NCI-H345 treated with DMSO at 0.1 percent for 48 hours (cell line): ENCODE results near the gene SPRYD7.
A peak's percentile ranks its signal among the peaks of the same experiment; 100 is the strongest.
"Not testable (repeated sequence)": the region's sequence is repeated elsewhere in the genome, so short reads cannot be mapped to it uniquely, and the experiment has no call there.

ENCODE experiments used
- DNase-seq: peaks from one replicate; lab custom pipeline; 2025; ENCODE audit not compliant: unreplicated experiment; lab: John Stamatoyannopoulos, UW

SPRYD7 gene

DNA sequence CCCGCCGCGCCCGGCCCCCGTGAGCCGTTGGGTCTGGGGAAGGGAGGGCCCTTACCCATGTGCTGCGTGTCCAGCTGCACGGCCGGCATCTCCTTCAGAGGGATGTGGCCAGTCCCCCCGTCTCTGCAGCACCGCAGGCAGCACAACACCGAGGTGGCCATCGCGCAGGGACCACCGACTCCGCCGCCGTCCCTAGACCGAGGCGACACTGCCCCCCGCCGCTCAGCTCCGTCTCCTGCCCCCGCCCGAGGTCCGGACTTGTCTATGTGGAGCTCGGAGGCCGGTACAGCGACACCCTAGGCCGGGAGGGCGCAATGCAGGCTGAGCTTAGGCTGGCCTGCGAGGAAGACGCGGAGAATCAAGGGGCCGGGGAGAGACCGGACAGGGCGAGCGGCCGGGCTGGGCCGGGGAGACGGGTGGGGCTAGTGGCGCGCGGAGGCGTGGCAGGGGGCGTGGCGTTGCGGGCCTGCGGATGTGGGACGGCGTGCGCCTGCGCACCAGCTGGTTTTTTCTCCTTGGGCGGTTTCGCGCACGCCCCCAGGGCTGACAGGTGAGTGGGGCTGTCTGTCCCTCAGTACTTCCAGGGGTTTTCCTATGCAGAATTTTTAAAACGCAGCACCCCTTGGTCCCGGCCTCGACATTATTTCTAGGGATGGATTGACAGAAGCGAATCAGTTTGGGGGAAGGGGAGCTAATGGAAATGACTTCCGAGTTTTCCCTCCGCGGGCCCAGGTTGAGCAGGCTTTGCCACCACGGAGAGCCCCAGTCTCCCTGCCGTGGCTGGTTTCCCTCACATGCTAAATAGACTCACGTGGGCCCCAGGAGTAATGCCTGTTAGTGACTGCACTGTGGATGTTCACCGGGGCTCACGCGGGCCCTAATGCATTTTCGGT lies at the start of gene SPRYD7:
SPRYD7 (minus strand) TSS at position 266 of the 893 bp plus-strand sequence; CDS start at position 161, 105 bp downstream.
- peak; percentile 42 for DNase-seq

DNA sequence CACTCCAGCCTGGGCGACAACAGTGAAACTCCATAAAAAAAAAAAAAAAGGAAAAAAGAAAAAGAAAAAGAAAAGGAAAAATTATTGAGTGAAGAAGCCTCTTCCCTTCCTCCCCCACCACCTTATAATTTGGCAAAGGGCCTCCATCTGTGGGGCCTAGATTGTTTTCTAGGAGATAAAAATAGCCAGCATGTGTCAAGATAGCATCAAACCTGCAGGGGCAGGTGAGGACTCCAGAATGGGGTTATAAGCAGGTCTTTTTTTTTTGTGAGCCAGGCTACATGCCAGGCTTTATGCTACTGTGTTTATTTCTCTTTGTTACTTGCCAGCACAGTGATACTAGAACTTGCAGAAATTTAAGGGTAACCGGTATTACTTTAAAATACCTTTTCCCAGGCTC lies 49.0 kb upstream of the SPRYD7 start:
- no peak for DNase-seq

DNA sequence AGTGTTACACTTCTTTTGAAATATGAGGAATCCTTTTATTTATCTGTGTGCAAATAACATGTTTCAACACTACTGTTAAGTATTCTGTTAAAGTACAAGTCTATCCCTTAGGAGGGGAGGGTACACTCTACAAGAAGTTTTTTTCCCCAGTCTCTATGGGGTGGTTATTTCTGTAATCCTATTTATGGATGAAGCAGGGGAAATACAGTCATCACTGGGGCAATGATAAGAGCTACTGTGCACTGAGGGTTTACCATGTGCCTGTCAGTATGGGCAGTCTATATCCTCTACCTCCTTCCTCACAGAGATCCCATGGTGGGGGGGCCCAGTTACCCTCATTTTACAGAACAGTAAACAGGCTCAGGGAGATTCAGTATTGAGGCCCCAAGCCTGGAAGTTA lies 44.1 kb upstream of the SPRYD7 start:
- no peak for DNase-seq

GRCh38 chr13:49977992-49978391 lies 41.9 kb upstream of the SPRYD7 start:
- no peak for DNase-seq

DNA sequence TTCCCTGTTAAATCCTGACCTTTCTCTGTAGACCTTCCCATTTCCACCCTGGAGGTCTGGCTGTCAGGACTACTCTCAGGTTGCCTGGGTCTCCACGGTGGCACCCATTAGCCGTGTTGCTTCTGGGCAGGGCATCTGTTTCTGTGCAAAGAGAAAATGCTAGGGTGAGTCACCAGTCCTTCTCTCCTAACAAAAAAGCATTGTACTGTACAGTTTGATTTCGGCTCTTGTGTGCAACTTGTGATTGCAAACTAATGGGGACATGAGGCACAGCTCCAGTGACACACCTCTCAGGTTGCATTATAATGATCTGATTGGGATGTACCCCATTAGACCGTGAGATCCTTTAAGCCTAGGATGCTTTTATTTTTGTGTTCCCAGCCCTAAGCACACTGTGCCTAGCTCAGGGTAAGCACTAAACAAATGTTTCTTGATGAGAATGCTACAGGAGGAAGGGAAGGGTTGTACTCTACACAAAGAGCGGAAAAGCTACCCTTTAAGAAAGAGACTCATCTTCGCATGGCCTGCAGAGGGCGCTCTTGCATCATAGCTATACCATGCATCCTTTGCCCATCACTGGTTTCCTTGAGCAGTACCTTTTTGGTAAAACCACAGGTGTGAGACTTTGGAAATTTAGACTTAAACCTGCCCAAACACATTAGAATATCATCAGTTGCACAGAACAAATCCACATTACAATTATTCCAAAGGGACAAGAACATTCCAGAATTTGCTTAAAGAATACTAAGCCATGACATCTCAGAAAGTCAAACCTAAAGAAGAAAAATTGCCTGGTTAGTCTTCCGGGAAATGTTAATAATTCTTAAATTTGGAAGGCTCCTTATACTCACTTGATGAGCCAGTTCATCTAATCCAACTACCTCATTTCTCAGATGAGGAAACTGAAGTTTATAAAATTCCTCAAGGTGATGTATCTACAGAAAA lies 40.4 kb upstream of the SPRYD7 start:
- DNase-seq: no peak

GRCh38 chr13:49975826-49976225 lies 39.7 kb upstream of the SPRYD7 start:
- DNase-seq: no peak

DNA sequence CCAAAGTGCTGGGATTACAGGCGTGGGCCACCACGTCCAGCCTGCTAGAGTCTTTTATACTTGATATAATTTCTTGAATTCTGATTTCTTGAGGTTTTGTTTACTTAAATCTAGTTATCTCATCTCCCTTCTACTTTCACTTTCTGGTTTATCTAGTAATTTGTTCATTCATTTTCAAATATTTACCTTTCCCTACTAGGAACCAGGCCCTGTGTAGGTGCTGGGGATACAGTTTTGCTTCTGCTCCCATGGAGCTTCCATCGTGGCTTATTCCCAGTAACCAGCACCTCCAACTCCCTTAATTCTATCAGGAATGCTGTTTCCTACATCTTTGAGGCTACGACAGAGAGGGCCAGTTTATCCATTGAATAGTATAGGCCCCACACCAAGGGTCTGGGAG lies 36.6 kb upstream of the SPRYD7 start:
- DNase-seq: no peak

- no peak for DNase-seq
Measured at GRCh38 chr13:49967456-49967855, 31.3 kb upstream of the SPRYD7 start.

DNA sequence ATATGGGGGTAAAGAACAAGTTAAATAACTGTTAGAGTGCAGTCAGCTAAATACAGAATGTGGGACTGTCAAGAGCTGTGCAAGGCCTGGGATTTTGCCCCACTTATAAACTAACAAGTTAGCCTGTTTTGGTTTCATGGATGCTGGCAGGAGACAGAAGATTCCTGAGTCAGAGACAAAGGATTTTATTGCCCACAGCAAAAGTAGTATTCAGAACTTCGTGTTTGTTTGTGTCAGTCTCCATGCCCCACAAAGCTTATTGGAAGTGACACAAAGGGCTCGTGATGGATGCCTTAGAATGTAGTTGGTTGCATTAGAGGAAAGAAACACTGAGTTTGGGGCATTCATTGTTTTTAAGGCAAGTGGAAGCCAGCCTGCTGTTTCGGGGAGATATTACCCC lies 22.2 kb upstream of the SPRYD7 start:
- DNase-seq: no peak

- no peak for DNase-seq
Measured at GRCh38 chr13:49956131-49956530, 20.0 kb upstream of the SPRYD7 start.

GRCh38 chr13:49954674-49955455 lies 18.7 kb upstream of the SPRYD7 start:
- no peak for DNase-seq

DNA sequence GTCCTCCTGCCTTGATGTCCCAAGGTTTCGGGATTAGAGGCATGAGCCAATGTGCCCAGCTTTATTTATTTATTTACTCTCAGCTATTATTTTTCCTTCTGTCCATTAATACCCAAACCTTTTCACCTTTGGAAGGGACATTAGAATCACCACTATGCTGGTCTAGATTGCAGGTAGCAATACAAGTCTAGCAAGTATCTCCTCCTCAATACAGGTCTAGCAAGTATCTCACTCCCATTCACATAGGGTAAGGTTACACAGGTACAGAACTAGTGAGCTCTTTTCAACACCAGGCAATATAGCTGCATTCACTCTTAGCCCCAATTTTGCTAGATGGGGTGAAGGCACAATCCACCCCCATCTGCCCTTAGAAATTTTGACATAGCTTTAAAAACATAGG lies 17.4 kb upstream of the SPRYD7 start:
- no peak for DNase-seq

- no peak for DNase-seq
Measured at GRCh38 chr13:49951754-49952535, 15.8 kb upstream of the SPRYD7 start.

- DNase-seq: not testable (repeated sequence)
Measured at GRCh38 chr13:49948777-49949270, 12.7 kb upstream of the SPRYD7 start.

DNA sequence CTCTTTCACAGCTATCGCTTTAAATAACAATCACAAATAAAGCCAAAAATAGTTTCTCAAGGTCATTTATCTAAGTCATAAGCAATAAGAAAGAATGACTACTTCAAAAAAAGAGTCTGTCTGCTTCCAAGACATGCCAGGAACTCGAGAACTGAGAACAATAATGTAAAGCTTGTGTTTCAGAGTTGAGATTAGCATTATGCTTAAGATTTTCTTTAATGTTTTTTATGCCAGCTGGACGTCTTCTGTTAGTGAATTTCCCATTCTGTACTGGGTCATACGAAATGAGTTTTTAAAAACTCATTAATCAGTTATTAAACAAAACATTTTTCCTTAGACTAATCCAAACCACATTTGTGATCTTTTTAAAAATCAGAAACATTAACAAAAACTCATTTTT lies 3.2 kb upstream of the SPRYD7 start:
- DNase-seq: no peak

GRCh38 chr13:49938921-49939320 lies 2.8 kb upstream of the SPRYD7 start:
- no peak for DNase-seq

GRCh38 chr13:49938314-49938713 lies 2.2 kb upstream of the SPRYD7 start:
- DNase-seq: no peak

- no peak for DNase-seq
Measured at GRCh38 chr13:49936968-49937273, 781 bp upstream of the SPRYD7 start.

- no peak for DNase-seq
Measured at GRCh38 chr13:49935171-49936074, 717 bp downstream of the SPRYD7 start.
